Measurements from ENCODE around the gene IZUMO1. TPM values are rescaled to one million over a fixed set of nuclear protein-coding genes. Genes with fewer than 3 reads are reported as not detected.
A peak's percentile ranks its signal among the peaks of the same experiment; 100 is the strongest.
"Not testable (repeated sequence)": the region's sequence is repeated elsewhere in the genome, so short reads cannot be mapped to it uniquely, and the experiment has no call there.

Gene IZUMO1
- total RNA-seq, 1 experiment from 2014 or later: not detected

GRCh38 chr19:48719263-48720171 lies 27.2 kb downstream of the IZUMO1 start, which contains the start of gene MAMSTR:
Gene MAMSTR, minus strand, starts transcription at chr19:48719725. Its CDS starts 694 bp downstream, at chr19:48719031.
- CTCF ChIA-PET: no interaction called here
- no peak for DNase-seq (ENCODE audit: low spot score)
- intact Hi-C loops (cut with micrococcal nuclease; ENCODE audit: unreplicated experiment): no loop called here
- BruUV-seq (replicated peaks): no TSS peak
- no peaks in the 10 kb centered on the region for H3K36me3 ChIP-seq (ENCODE audit: insufficient read depth, low read length, poor library complexity, severe bottlenecking)
- no peaks in the 10 kb centered on the region for H3K9me3 ChIP-seq (ENCODE audit: low read depth, low read length, poor library complexity, severe bottlenecking)
- H3K27me3 ChIP-seq (replicated peaks; ENCODE audit: insufficient read depth, low read depth, low read length, poor library complexity): no peaks in the 10 kb centered on the region
- H3K4me1 ChIP-seq (ENCODE audit: insufficient read depth, low read length, poor library complexity, severe bottlenecking): peaks cover 52% of the 10 kb centered on the region
- H3K27ac ChIP-seq (ENCODE audit: low read depth, low read length, poor library complexity, severe bottlenecking): peak within 1 kb of the TSS; percentile 84
- no peak for TF ChIP-seq EZH2 (IDR thresholded peaks at IDR 0.05; ENCODE audit: borderline replicate concordance, low read depth, low read length, poor library complexity, severe bottlenecking)
- no peak for TF ChIP-seq CTCF (conservative IDR thresholded peaks at IDR 0.05; ENCODE audit: low read depth, low read length)
- peak within 1 kb of the TSS; percentile 56 for H3K4me3 ChIP-seq (ENCODE audit: low read depth, low read length, poor library complexity, severe bottlenecking)
- POLR2A ChIA-PET (ENCODE audit: low non-redundant PET): no interaction called here

DNA sequence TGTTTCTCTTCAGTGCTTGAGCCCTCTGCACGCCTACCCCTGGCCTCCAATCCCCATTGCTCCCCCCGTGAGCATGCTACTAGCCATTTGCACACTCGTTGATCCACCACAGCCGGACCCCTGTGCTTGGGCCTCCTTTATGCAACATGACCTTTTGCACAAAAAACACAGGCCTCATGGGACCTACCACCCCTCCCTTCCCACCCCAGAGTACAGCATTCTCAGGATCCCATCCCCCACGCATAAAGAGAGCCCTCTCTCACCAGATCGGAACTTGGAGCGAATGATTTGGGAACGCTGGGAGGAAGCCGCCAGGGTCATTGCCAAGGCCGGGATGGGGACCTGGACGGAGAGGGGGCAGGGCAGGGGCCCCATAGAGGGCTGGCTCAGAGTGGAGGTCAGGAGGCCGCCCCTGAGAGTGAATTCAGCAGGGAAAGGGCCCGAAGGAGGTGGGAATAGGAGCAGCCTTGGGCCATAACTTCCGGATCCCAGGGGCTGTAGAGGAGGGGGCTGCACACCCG lies 27.9 kb downstream of the IZUMO1 start:
- CTCF ChIA-PET: no interaction called here
- peak overlapping the region; percentile 51 for H3K27ac ChIP-seq (ENCODE audit: low read depth, low read length, poor library complexity, severe bottlenecking)
- POLR2A ChIA-PET (ENCODE audit: low non-redundant PET): no interaction called here
- H3K4me1 ChIP-seq (ENCODE audit: insufficient read depth, low read length, poor library complexity, severe bottlenecking): peaks cover 45% of the 10 kb centered on the region
- H3K4me3 ChIP-seq (ENCODE audit: low read depth, low read length, poor library complexity, severe bottlenecking): no peak overlapping the region
- DNase-seq (ENCODE audit: low spot score): no peak
- TF ChIP-seq EZH2 (IDR thresholded peaks at IDR 0.05; ENCODE audit: borderline replicate concordance, low read depth, low read length, poor library complexity, severe bottlenecking) (no peak), CTCF (conservative IDR thresholded peaks at IDR 0.05; ENCODE audit: low read depth, low read length) (no peak)
- H3K9me3 ChIP-seq (ENCODE audit: low read depth, low read length, poor library complexity, severe bottlenecking): no peaks in the 10 kb centered on the region
- intact Hi-C loops (cut with micrococcal nuclease; ENCODE audit: unreplicated experiment): no loop called here
- no TSS peak for BruUV-seq (replicated peaks)
- H3K36me3 ChIP-seq (ENCODE audit: insufficient read depth, low read length, poor library complexity, severe bottlenecking): no peaks in the 10 kb centered on the region
- no peaks in the 10 kb centered on the region for H3K27me3 ChIP-seq (replicated peaks; ENCODE audit: insufficient read depth, low read depth, low read length, poor library complexity)

- H3K27ac ChIP-seq (ENCODE audit: low read depth, low read length, poor library complexity, severe bottlenecking); CTCF ChIA-PET; POLR2A ChIA-PET (ENCODE audit: low non-redundant PET): not testable (repeated sequence)
These were observed 28.6 kb downstream of the IZUMO1 start for GRCh38 chr19:48718106-48718505.

More at GRCh38 chr19:48718106-48718505, 28.6 kb downstream of the IZUMO1 start:
- intact Hi-C loops (cut with micrococcal nuclease; ENCODE audit: unreplicated experiment); H3K4me3 ChIP-seq (ENCODE audit: low read depth, low read length, poor library complexity, severe bottlenecking); BruUV-seq (replicated peaks); H3K36me3 ChIP-seq (ENCODE audit: insufficient read depth, low read length, poor library complexity, severe bottlenecking); H3K27me3 ChIP-seq (replicated peaks; ENCODE audit: insufficient read depth, low read depth, low read length, poor library complexity); DNase-seq (ENCODE audit: low spot score); H3K9me3 ChIP-seq (ENCODE audit: low read depth, low read length, poor library complexity, severe bottlenecking): not testable (repeated sequence)
- H3K4me1 ChIP-seq (ENCODE audit: insufficient read depth, low read length, poor library complexity, severe bottlenecking): peaks cover 44% of the 10 kb centered on the region
